ENCODE measurements around the gene RBMXL2.

GRCh38 chr11:7056828-7057513, 31.8 kb upstream of the RBMXL2 start:
- TF ChIP-seq, protein P1, sequence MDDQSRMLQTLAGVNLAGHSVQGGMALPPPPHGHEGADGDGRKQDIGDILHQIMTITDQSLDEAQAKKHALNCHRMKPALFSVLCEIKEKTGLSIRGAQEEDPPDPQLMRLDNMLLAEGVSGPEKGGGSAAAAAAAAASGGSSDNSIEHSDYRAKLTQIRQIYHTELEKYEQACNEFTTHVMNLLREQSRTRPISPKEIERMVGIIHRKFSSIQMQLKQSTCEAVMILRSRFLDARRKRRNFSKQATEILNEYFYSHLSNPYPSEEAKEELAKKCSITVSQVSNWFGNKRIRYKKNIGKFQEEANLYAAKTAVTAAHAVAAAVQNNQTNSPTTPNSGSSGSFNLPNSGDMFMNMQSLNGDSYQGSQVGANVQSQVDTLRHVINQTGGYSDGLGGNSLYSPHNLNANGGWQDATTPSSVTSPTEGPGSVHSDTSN (IDR thresholded peaks at IDR 0.05): no peak
- TF ChIP-seq RXRA (IDR thresholded peaks at IDR 0.05; ENCODE audit: borderline replicate concordance, low read depth) (no peak), MXI1 (IDR thresholded peaks at IDR 0.05; ENCODE audit: low read depth, low read length) (no peak), EP300 (IDR thresholded peaks at IDR 0.05; ENCODE audit: borderline replicate concordance in 1 of 2, low read depth in 1 of 2, low read length in 1 of 2) (no peak), CTCF (IDR thresholded peaks at IDR 0.05) (no peak), CHD2 (IDR thresholded peaks at IDR 0.05; ENCODE audit: low read length, partially characterized antibody) (no peak), RFX5 (IDR thresholded peaks at IDR 0.05; ENCODE audit: low read length) (no peak), USF1 (IDR thresholded peaks at IDR 0.05; ENCODE audit: borderline replicate concordance, low read depth) (no peak), EZH2phosphoT487 (IDR thresholded peaks at IDR 0.05; ENCODE audit: borderline replicate concordance, low read depth) (no peak), POLR2AphosphoS5 (IDR thresholded peaks at IDR 0.05; ENCODE audit: low read depth, low read length) (no peak), MAX (IDR thresholded peaks at IDR 0.05; ENCODE audit: low read depth) (no peak)
- TF ChIP-seq, protein P2, sequence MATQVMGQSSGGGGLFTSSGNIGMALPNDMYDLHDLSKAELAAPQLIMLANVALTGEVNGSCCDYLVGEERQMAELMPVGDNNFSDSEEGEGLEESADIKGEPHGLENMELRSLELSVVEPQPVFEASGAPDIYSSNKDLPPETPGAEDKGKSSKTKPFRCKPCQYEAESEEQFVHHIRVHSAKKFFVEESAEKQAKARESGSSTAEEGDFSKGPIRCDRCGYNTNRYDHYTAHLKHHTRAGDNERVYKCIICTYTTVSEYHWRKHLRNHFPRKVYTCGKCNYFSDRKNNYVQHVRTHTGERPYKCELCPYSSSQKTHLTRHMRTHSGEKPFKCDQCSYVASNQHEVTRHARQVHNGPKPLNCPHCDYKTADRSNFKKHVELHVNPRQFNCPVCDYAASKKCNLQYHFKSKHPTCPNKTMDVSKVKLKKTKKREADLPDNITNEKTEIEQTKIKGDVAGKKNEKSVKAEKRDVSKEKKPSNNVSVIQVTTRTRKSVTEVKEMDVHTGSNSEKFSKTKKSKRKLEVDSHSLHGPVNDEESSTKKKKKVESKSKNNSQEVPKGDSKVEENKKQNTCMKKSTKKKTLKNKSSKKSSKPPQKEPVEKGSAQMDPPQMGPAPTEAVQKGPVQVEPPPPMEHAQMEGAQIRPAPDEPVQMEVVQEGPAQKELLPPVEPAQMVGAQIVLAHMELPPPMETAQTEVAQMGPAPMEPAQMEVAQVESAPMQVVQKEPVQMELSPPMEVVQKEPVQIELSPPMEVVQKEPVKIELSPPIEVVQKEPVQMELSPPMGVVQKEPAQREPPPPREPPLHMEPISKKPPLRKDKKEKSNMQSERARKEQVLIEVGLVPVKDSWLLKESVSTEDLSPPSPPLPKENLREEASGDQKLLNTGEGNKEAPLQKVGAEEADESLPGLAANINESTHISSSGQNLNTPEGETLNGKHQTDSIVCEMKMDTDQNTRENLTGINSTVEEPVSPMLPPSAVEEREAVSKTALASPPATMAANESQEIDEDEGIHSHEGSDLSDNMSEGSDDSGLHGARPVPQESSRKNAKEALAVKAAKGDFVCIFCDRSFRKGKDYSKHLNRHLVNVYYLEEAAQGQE (IDR thresholded peaks at IDR 0.05; ENCODE audit: low read depth, low read length): no peak
- TF ChIP-seq, protein P3, sequence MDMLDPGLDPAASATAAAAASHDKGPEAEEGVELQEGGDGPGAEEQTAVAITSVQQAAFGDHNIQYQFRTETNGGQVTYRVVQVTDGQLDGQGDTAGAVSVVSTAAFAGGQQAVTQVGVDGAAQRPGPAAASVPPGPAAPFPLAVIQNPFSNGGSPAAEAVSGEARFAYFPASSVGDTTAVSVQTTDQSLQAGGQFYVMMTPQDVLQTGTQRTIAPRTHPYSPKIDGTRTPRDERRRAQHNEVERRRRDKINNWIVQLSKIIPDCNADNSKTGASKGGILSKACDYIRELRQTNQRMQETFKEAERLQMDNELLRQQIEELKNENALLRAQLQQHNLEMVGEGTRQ (IDR thresholded peaks at IDR 0.05; ENCODE audit: borderline replicate concordance, low read depth, low read length): no peak

Data from SK-N-SH (cell line).